ENCODE data around the gene OR14J1.

GRCh38 chr6:29354980-29355379 is 53.5 kb downstream of the OR14J1 start:
- TF ChIP-seq CTCF (conservative IDR thresholded peaks at IDR 0.05) (no peak), ZFX (IDR thresholded peaks at IDR 0.05) (no peak)
